HG03045 (cell line): ENCODE results near the gene LUC7L2.
"Not testable (repeated sequence)": the region's sequence is repeated elsewhere in the genome, so short reads cannot be mapped to it uniquely, and the experiment has no call there.

ENCODE experiments used
- ATAC-seq: cut with Tn5 transposase; IDR thresholded peaks from one replicate; pipeline ENCODE4 v1.9.1; 2021; ENCODE audit warnings: mild to moderate bottlenecking, moderate library complexity; ENCODE audit not compliant: unreplicated experiment

The LUC7L2 gene

GRCh38 chr7:139354729-139355128 lies 5.0 kb upstream of the LUC7L2 start:
- no peak for ATAC-seq

- ATAC-seq, result no peak
Measured at GRCh38 chr7:139355320-139355719, 4.4 kb upstream of the LUC7L2 start.

- ATAC-seq, result not testable (repeated sequence)
Measured at GRCh38 chr7:139357729-139358506, 1.8 kb upstream of the LUC7L2 start.

- peak; percentile 20 for ATAC-seq
Measured at GRCh38 chr7:139358541-139359365, 941 bp upstream of the LUC7L2 start.

- peak; percentile 73 for ATAC-seq
Measured at GRCh38 chr7:139360210-139360947, 685 bp downstream of the LUC7L2 start.

GRCh38 chr7:139360948-139361307 lies 1.2 kb downstream of the LUC7L2 start:
- ATAC-seq, result no peak

- no peak for ATAC-seq
Measured at GRCh38 chr7:139361523-139361922, 1.8 kb downstream of the LUC7L2 start.

- ATAC-seq, result no peak
Measured at GRCh38 chr7:139362302-139362701, 2.6 kb downstream of the LUC7L2 start.

- no peak for ATAC-seq
Measured at GRCh38 chr7:139362981-139363380, 3.3 kb downstream of the LUC7L2 start.

GRCh38 chr7:139365336-139365735 lies 5.6 kb downstream of the LUC7L2 start:
- no peak for ATAC-seq

GRCh38 chr7:139366400-139366799 lies 6.7 kb downstream of the LUC7L2 start:
- ATAC-seq, result no peak

- no peak for ATAC-seq
Measured at GRCh38 chr7:139367438-139368155, 7.9 kb downstream of the LUC7L2 start.

GRCh38 chr7:139370301-139370942 lies 10.7 kb downstream of the LUC7L2 start:
- no peak for ATAC-seq

GRCh38 chr7:139370943-139371313 lies 11.2 kb downstream of the LUC7L2 start:
- ATAC-seq, result no peak

- ATAC-seq, result no peak
Measured at GRCh38 chr7:139374246-139374645, 14.6 kb downstream of the LUC7L2 start.

GRCh38 chr7:139382439-139382838 lies 22.7 kb downstream of the LUC7L2 start:
- ATAC-seq, result no peak

- ATAC-seq, result no peak
Measured at GRCh38 chr7:139384611-139385010, 24.9 kb downstream of the LUC7L2 start.

GRCh38 chr7:139387594-139387993 lies 27.9 kb downstream of the LUC7L2 start:
- ATAC-seq, result no peak

GRCh38 chr7:139389091-139389490 lies 29.4 kb downstream of the LUC7L2 start:
- ATAC-seq, result no peak

GRCh38 chr7:139389774-139390173 lies 30.1 kb downstream of the LUC7L2 start:
- ATAC-seq, result no peak
